Measurements from ENCODE around the gene USF3.

DNA sequence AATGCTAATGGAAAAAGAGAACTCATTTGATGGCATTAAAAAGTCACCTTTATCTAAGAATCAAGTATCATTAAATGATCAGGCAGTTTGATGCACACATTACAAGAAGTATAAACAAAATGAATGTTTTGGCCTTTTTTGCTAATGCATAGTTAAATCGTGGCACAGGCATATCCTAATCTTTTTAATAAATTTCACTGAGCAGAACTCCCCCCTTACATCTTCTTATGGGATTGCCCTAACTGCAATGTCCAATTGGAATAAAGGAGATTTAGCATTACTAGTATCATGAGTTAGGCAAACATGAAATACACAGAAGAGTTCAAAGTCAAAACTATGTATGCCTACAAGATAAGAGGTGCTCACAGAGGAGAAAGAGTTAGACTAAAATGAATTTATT, 32.7 kb downstream of the USF3 start:
- TF ChIP-seq, protein P1, sequence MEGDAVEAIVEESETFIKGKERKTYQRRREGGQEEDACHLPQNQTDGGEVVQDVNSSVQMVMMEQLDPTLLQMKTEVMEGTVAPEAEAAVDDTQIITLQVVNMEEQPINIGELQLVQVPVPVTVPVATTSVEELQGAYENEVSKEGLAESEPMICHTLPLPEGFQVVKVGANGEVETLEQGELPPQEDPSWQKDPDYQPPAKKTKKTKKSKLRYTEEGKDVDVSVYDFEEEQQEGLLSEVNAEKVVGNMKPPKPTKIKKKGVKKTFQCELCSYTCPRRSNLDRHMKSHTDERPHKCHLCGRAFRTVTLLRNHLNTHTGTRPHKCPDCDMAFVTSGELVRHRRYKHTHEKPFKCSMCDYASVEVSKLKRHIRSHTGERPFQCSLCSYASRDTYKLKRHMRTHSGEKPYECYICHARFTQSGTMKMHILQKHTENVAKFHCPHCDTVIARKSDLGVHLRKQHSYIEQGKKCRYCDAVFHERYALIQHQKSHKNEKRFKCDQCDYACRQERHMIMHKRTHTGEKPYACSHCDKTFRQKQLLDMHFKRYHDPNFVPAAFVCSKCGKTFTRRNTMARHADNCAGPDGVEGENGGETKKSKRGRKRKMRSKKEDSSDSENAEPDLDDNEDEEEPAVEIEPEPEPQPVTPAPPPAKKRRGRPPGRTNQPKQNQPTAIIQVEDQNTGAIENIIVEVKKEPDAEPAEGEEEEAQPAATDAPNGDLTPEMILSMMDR (conservative IDR thresholded peaks at IDR 0.05) = no peak
- TF ChIP-seq ZFX (IDR thresholded peaks at IDR 0.05) = no peak

Data from C4-2B (cell line).